Activated CD8-positive, alpha-beta memory T cell treated with anti-CD3 and anti-CD28 coated beads for 48 hours (primary cell): ENCODE results near the gene BNIP5.

Experiments used
- DNase-seq, 3 experiments: peaks; one replicate each; pipeline ENCODE4 v3.0.0-alpha.2; 2020; ENCODE audit warnings: low read depth in 2 of 3, low spot score in 2 of 3

Gene BNIP5

GRCh38 chr6:36269834-36270705, 66.6 kb downstream of the BNIP5 start, which contains the start of gene PNPLA1:
Gene PNPLA1 (plus strand): TSS chr6:36270060. CDS start chr6:36270460, 400 bp downstream.
- no peak for DNase-seq

- DNase-seq, result no peak
These were observed 68.0 kb downstream of the BNIP5 start for GRCh38 chr6:36268478-36269275.

- DNase-seq, result no peak
These were observed 68.8 kb downstream of the BNIP5 start for GRCh38 chr6:36267731-36268477.

GRCh38 chr6:36266913-36267644, 69.6 kb downstream of the BNIP5 start:
- DNase-seq, result no peak
